HPDE6-E6E7 (cell line): Measurements from ENCODE around the gene ALPP.
"Not testable (repeated sequence)": the region's sequence is repeated elsewhere in the genome, so short reads cannot be mapped to it uniquely, and the experiment has no call there.

Experiments
- DNase-seq: peaks from one replicate; pipeline ENCODE4 v3.0.0; 2011; ENCODE audit warnings: missing footprints; ENCODE audit errors: extremely low spot score

ALPP gene

GRCh38 chr2:232378735-232379151 lies at the start of gene ALPP:
TSS of gene ALPP (plus strand) at chr2:232378751. CDS start at chr2:232378803, 52 bp downstream.
- DNase-seq = not testable (repeated sequence)

DNA sequence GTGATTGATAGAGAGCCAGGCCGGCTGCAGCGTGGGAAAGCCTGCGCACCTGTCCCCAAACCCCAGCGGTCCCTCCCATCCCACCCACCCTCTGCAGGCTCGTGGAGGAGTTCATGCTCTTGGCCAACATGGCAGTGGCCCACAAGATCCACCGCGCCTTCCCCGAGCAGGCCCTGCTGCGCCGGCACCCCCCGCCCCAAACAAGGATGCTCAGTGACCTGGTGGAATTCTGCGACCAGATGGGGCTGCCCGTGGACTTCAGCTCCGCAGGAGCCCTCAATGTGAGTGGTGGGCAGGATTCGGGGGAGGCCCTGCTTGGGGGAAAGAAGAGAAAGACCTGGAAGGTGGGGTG lies 48.9 kb upstream of the ALPP start:
- no peak for DNase-seq

- DNase-seq = no peak
Measured at GRCh38 chr2:232330068-232330999, 48.2 kb upstream of the ALPP start.

DNA sequence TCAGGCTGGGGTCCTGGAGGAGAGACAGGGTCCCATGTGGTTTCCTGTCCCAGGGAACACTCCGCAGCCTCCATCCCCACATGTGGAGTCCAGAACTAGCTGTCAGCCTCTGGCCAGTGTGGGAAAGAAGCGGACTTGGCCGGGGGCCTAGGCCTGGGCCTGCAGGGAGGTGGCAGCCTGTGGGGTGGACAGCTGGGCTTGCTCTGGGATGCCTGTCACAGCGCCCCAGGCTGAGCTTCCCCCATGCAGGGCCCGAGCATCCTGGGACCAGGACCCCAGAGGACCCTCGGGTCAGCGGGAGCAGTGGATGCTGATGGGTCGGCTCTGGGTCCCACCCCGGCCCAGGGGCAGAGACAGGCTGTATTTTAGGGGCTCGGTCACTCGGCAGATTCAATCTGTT lies 47.5 kb upstream of the ALPP start:
- DNase-seq = not testable (repeated sequence)

DNA sequence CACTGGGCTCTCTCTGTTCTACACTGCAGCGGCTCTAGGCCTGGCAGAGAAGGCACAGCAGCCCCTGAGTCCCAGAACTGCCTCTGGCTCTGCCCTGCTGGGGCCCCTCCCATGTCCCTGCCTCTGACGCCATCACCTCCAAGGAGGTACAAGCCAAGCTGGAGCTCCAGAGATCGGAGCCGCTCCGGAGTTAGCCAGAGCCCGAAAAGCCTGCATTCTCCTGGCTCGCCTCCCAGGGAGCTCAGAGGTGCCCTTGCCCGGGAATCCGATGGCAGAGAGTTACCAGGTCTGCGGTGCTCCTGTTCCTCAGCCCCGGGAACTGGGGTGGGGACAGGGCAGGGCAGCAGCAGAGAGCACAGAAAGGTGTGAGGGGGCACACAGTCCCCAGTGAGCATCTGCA lies 46.9 kb upstream of the ALPP start:
- not testable (repeated sequence) for DNase-seq

GRCh38 chr2:232332244-232332939 lies 46.2 kb upstream of the ALPP start:
- not testable (repeated sequence) for DNase-seq

DNA sequence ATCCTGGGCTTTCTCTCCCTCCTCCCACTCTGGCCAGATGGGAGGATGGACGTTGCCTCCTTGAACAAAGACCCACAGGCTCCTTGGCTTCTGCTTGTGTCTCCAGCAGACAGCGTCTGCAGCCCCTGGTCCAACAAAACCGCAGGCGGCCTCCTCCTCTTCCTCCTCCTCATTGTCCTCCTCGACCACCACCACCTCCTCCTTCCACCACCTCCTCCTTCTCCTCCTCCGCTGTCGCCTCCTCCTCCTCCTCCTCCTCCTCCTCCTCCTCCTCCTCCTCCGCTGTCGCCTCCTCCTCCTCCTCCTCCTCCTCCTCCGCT lies 45.7 kb upstream of the ALPP start:
- DNase-seq = no peak

DNA sequence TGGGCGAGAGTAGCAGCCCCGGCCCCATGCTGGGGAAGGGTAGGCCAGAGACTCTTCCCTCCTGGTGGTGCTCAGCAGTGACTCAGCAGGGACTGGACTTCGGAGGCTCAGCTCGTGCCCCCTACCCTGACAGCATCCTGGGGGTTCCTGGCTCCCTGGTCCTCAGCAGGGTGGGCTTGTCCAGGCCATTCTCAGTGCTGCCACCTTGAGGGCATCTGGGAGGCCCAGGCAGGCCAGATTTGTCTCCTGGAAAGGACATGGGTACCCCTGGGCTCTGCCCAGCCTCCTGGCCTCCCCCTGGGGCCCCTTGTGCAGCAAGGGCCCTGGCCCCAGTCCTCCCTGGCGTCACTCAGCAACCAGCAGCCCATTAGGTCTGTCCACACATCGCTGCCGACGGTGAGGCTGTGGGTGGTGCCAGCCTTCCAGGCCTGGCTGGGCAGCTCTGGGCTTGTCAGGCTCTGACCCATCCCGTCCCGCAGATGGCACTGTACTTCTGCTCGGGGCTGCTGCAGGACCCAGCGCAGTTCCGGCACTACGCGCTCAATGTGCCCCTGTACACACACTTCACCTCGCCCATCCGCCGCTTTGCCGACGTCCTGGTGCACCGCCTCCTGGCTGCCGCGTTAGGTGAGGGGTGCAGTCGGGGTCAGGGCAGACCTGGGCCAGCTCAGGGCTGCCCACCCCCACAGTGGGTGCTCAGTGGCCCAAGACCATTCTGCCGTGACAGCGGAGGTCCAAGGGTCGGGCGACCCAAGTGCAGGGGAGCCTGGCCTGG lies 45.0 kb upstream of the ALPP start:
- DNase-seq = peak; percentile 38

- DNase-seq = not testable (repeated sequence)
Measured at GRCh38 chr2:232334136-232334884, 44.2 kb upstream of the ALPP start.

GRCh38 chr2:232334885-232335205 lies 43.7 kb upstream of the ALPP start:
- DNase-seq = not testable (repeated sequence)

DNA sequence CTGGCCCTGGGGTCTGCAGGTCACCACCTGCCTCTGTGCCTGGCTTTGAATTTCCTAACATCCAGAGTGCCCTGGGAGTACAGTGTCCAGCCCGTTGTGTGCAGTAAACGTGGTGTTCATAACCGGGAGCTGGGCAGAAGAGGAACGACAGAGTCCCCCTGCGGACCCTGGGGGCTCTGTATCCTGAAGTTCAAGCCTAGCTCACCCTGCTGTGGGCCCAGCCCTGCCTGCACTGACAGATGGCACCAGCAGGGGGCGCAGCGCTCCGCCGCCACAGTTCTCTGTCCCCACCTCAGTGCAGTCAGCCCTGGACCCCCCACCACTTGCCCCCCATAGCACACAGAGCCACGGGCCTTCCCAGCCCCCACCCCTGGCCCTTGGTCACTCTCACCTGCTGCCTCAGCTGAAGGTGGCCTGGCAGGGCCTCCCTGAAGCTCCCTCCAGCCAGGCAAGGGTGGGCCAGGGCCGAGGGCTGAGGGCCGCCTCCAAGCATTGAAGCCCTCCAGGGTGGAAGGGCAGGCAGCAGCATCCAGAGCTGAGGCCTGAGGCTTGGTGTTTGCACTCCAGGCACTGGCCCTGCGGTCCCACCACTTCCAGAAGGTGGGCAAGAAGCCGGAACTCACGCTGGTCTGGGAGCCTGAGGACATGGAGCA lies 43.2 kb upstream of the ALPP start:
- DNase-seq = not testable (repeated sequence)

DNA sequence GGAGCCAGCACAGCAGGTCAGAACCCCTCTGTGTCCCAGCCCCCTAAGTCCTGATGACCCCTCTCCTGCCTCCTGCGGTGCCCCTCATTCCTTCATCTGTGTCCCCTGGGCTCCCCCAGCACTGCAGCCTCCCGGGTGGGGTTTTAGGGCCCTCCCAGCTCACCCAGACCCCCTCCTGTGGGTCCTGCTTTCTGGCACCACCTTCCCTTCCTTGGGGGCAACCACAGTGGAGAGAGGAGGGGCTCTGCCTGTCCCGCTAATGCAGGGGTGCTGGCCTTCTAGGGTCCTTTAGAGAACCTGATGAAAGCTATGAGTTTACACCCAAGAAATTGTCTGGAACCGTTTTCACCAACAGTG lies 42.7 kb upstream of the ALPP start:
- DNase-seq = no peak

DNA sequence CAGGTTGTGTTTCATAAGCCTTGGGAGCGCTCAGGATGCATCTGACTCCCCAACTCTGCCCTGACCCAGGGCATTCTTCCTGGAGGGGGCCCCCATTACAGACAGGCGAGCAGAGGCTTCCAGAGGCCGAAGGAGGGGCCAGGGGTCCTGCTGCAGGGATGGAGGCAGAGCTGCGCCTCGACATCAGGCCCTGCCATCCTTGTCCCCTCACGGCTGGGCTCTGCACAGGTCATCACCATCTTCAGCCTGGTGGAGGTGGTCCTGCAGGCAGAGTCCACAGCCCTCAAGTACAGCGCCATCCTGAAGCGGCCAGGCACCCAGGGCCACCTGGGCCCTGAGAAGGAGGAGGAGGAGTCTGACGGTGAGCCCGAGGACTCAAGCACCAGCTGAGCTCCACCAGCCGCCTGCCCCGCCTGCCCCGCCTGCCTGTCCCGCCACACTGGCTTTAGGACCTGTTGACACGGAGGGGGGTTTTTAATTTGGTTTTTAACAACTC lies 42.3 kb upstream of the ALPP start:
- no peak for DNase-seq

DNA sequence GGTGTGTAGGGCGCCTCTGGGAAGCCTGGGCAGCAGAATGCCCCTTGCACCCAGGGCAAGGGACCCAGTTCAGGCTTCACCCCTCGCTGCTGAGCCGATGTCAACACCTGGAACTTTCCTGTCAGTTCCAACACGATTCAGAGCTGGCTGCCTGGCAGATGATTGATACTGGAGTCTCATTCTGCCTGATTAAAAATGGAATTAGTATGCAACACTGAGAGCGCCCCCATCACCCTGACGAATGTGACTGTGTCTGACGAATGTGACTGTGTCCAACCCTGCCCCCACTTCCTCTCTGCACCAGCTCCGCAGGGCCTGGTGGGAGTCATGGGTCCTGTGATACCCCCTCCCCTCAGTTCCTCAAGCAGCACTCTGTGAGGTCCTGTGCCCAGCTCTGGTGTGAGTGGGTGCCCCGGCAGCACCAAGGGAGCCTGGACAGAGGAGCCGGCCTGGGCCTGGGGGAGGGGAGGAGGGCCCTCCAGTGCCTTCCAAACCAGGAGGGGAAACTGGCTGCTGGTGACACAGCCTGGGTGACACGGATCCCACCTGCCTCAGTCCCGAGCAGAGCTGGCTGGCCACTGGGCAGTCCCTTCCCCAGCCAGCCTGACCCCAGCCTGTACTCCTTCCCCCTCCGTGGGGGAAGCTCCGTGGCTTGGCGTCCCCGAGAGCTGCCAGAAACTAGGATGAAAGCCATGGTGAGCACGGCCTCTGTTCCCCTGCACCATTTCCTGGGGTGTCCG lies 41.4 kb upstream of the ALPP start:
- DNase-seq = no peak

DNA sequence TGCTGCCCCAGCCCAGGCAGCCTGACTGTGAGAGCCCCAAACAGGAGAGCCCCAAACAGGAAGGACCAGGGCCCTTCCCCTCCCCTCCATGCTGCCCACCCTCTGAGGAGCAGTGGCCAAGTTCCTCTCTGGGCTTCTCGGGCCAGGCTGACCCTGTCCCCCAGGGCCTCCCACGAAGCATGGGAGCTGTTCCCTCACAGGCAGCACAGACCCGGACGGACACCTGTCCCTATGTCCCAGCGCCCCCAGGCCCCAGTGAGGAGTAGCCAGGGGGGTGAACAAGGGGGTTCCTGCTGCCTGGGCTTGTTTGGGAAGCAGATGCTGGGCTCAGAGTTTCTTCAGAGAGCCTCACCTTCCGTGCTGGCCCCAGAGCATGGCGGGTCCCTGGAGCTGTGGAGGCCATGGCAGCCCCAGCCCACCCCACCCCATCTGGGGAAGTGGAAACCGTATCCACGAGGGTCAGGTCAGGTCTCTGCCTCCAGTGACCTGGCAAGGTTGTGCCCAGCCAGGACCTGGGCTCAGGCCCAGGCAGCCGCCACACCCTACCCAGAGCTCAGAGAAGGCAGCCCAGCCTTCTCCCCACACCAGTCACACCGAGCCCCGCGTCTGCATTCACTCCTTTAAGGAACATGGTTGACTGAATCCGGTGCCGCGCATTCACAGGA lies 40.3 kb upstream of the ALPP start:
- not testable (repeated sequence) for DNase-seq

DNA sequence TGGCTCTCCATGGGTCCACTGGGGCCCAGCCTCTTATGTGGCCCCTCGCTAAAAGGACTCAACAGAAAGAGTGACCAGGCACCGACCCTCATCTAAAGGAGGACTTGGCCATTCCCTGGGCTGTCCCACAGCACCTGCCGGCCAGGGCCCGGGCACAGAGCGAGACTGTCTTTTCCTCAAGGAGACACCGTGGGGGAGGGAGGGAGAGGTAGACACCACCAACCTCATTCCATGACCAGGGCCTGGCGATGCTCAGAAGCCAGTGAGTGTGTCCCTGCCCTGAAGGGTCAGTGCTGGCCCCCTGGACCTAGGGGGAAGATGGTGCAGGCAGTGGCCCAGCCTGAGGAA lies 39.8 kb upstream of the ALPP start:
- DNase-seq = no peak

DNA sequence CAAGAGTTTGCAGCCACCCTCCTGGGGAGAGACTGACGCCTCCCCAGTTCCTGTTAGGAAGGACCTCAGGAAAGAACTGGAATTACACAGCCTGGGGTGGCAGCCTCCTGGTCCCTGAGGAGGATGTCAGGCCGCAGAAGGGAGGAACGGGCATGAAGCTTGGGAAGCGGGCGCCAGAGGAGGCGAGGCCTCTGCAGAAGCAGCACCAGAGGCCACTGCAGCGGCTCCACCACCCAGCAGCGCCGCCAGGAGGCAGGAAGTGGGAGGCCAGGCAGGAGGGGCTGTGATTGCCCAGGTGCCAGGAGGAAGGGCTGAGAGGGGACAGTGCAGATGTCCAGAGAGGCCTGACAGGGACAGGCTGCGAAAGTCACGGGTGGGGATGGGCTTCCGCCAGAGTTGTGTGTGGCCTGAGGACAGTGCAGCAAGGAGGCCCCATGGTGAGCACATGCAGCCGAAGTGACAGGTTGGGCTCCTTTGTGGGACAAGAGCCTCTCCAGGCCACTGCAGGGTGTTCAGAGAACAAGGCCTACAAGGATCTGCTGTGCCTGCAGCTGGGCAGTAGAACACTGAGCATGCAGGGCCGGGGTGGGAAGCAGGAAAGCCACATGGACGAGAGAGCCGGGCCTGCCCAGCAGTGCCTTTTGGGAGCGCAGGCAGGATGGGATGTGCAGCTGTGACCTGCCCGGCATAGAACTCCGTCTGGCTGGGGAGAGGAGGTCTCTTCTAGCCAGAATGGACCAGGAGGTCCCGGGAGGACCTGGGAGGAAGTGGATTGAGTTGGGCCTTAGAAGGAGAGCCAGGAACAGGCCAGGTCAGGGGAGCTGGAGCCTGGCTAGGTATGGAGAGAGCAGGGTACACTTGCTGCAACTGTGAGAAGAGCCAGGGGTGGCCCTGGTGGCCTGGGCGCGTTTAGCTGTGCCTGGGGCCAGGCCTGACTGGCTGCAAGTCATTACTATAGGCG lies 39.1 kb upstream of the ALPP start:
- DNase-seq = no peak

- no peak for DNase-seq
Measured at GRCh38 chr2:232340171-232340935, 38.2 kb upstream of the ALPP start.
